HG02588 (cell line): ENCODE data around the gene SUPT4H1.
"Not testable (repeated sequence)": the region's sequence is repeated elsewhere in the genome, so short reads cannot be mapped to it uniquely, and the experiment has no call there.

Source experiments
- ATAC-seq: cut with Tn5 transposase; IDR thresholded peaks from one replicate; pipeline ENCODE4 v1.9.1; 2021; ENCODE audit warnings: mild to moderate bottlenecking, moderate library complexity; ENCODE audit not compliant: unreplicated experiment

SUPT4H1 gene

DNA sequence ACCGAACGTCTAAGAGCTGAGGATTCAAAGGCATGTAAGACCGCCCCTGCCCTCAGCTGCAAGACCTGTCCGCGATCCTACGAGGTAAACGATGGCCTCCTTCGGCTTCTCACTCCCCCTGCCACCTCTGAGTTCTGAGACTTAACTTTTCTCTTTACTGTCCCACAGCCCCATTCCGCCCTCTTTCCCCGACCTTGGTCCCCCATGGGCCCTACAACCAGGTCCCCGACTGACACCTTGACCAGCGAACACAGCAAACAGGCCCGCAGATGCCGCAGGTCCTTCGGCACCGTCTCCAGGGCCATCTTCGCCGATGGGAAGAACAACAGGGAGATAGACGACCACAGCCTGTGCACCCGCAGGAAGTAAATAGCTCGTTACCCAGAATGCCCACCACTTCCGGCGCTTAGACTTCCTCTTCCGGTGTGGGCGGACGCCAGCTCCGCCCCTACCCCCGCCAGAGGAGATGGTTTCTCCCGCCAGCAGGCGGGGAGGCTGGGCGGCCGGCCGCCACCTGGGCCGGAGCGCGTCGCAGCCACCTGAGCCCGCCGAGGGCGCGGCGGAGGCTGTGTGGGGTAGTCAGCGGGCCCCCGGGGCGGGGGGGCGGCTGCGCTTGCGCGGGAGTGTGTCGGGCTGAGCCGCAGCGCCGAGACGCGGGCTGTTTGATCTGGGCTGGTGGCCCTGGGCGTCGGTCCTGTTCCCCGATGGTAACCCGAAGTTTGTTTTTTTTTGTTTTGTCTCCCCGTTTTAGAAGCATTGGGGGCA is at the start of gene SUPT4H1:
SUPT4H1 (minus strand) TSS at position 371 of the 765 bp plus-strand sequence; CDS start at position 305, 66 bp downstream.
- ATAC-seq: peak; percentile 90

DNA sequence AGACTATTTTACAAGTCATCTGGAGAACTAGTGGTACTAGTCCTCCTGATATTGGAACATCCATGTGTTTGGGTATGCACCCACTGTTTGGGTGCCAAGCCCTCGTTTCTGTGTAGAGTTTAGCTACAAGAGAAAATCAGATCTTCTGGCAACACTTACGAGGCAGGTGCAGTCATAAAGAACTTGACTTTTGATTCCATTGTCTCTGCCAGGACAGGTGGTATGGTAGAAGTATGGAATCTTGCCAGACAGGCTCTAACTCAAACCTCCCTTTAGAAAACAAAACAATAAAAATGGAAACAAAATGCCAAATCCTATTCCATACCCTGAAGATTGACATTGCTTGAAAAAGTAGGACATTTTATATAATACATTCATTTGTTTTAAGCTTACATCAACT is 49.3 kb upstream of the SUPT4H1 start:
- no peak for ATAC-seq

- ATAC-seq: no peak
These were observed 48.8 kb upstream of the SUPT4H1 start for GRCh38 chr17:58400826-58401225.

GRCh38 chr17:58399974-58400373 is 48.0 kb upstream of the SUPT4H1 start:
- ATAC-seq: no peak

DNA sequence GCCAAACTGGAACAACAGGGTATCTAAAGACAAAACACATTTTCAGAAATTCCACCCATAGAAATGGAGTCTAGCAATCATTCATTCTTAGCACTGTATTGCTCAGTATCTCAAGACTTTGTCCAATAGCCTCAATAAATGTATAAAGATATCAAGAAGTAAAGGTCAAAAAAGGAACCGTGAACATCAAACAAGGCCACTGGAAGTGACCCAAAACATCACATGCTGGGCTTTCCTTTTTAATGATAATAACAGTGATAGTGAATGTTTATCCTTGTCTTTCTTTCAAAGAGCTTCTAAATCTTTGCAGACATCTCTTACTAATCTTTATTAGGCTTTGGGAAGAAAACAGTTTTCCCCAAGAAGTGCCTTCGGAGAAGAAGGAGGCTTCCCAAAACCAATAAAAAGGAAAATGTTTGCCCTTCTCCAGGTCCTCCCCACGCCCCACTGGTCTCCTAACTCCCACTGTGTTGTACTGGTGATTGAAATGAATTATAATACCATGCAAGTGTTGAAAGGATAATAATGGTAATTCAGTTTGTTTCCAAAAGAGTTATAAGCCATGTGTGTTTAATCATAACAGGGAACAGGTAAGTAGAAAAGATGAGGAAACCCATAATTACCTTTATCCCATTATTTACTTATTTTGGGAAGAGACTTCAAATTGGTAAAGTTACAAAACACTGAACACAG is 46.7 kb upstream of the SUPT4H1 start:
- ATAC-seq: no peak

DNA sequence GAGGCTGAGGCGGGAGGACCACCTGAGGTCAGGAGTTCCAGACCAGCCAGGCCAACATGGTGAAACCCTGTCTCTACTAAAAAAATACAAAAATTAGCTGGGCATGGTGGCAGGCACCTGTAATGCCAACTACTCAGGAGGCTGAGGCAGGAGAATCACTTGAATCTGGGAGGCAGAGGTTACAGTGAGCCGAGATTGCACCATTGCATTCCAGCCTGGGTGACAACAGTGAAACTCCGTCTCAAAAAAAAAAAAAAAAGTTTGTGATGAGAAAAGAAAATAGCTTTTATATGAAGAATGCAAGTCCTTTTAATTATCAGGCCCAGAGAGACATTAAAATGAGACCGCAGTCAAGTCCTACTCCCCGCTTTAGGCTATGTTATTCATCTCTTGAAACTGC is 45.4 kb upstream of the SUPT4H1 start:
- not testable (repeated sequence) for ATAC-seq

DNA sequence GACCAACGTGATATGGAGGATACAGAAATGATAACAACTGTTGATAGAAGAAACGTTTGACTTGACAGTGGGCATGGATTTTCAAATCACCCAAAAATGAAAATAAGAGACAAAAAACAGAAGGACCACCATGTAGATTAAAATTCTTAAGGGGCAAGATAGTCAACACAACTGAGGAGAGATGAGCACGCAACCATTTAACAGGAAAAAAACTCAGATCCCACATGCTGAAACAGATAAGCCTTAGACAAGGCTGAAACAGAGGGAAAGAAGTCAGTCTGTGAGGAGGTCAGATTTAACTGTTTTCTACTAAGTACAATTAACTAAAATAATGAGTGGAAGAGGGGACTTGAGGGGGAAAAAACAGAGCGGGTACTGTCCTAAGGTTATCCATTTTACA is 44.2 kb upstream of the SUPT4H1 start:
- ATAC-seq: no peak

DNA sequence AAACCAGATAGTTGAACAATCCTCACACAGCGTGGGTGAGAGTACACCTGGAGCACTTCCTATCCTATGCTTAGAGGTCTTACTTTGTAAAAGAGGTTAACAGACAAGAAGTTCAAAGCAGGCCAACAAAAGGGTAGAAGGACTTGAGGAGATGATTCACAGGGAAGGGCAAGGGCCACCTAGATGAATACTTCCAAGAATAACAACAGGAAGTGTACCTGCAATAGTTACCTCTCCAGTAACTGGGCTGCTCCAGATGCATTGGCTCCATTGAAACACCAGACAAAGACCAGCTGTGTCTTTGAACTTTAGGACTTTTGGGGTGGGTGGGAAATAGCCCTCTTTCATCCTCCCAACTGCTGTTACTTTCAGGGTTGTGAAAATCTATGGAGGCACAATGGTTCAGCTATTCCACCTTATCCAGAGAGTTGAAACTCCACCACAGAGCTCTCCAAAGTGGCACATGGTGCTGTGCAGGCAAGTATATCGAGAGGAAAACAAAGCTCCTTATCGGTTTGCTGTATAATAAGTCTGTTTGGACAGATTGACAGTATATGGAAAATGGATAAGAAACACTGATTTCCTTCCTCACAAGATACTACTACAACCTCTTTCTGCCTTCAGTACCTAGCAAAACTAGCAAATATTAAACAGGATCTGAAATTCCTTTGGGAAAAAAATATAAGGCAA is 42.7 kb upstream of the SUPT4H1 start:
- ATAC-seq: no peak

GRCh38 chr17:58391302-58391984 is 39.4 kb upstream of the SUPT4H1 start:
- no peak for ATAC-seq

GRCh38 chr17:58390884-58391283 is 38.9 kb upstream of the SUPT4H1 start:
- no peak for ATAC-seq

GRCh38 chr17:58388302-58389190 is 36.5 kb upstream of the SUPT4H1 start:
- ATAC-seq: no peak

DNA sequence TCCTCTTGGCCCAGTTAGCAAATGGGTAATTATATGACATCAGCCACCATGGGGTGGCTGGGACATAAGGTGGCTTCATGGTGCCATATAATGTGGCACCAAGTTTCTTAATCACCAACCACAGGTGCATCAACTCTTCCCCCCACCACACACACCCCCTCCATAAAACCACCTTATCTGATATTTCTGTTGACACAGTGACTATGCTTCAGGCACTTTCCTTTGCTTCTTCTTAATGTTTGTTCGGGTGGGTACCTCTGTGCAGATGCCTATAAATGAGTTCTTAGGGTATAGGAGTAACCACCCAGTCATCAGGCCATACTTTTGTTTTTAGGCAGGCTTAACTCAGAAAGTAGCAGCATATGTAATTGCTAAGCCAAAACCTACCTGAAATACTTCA is 35.8 kb upstream of the SUPT4H1 start:
- ATAC-seq: no peak

DNA sequence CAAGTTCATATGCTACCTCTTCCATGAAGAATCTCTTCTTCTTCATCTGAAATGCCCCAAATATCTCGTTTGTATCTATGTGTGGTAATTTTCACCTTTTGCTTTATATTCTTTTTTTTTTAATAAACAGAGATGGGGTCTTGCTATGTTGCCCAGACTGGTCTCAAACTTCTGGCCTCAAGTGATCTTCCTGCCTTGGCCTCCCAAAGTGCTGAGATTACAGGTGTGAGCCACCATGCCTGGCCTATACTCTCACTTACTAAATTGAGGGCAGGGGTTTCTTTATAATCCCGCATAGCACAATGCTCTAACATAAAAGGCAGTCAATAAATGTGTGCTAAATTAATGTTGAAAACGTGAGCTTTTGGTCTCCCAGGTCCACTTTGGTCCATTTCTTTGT is 34.7 kb upstream of the SUPT4H1 start:
- no peak for ATAC-seq

GRCh38 chr17:58385359-58385899 is 33.4 kb upstream of the SUPT4H1 start:
- ATAC-seq: no peak

DNA sequence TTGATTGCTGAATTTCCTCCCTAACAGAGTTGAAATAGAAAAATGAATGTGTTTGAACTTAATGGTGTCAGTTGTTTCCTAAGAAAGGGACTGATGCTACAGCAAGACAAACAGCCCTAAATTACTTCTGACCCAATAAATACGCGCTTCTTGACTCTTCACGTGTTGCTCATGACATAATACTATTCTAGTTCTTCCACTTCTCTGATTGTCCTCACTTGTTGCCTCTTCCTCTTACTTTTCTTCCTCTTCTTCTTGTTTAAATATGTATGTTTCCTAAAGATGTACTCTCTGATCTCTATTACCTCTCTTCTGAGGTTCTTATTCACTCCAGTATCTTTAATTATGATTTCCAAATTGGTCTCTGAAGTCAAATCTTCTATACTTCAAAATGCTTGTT is 32.9 kb upstream of the SUPT4H1 start:
- no peak for ATAC-seq

DNA sequence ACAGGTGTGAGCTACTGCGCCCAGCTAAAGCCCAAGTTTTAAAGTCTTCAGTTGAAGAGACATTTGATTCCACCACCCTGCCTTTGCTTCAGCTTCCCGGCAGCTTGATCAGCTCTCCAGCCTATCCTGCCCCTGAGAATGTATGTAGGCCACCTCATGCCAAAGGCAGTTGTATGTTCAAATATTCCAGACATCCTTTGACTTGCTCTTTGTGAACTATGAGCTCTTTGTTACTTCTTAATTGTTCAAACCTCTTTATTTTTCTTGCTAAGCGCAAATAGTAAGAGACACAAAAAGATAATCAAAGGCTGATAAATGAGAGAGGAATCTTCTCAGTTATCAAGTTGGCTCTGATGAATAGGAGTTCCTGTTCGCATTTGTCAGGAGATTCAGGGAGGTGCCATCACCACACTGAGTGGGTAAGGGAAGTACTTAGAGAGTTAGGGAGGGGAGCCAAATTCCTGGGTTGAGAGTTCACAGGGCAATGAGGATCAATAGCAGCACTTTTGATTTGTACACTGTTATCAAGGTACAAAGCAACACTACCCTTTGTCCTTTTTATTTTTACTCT is 32.0 kb upstream of the SUPT4H1 start:
- no peak for ATAC-seq

GRCh38 chr17:58382872-58383242 is 30.9 kb upstream of the SUPT4H1 start:
- ATAC-seq: no peak

DNA sequence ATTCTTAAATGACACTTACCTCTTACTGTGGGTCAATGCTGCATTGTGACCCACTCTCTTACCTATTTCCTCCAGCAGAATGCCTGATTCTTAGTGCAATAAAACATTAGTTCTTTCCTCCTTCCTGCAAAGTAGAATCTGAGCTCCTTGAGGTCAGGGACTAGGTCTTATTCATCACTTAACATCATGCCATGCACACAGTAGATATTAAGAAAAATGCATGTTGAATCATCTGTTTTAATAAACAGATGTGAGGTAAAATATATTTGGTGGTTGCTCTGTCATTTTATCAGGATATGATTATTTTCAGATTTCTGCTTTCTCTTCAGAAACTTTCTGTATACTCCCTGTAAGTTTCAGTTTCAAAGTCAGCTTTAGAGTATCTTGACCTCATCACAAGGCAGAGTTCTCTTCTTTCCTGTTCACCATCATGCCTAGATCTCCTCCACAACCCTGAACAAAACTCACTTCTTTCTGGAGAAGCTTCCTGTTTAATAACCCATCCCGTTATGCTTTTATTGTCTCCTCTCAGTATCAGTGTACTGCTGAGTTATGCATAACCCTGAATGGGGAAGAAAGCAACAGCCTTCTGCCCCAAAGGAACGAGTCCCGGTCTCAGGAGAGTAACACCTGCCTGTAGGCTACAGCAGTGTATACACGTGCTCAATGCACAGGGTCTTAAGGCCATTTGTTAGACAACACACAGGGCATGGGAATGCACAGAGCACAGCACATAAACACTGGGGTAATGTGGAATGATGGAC is 30.3 kb upstream of the SUPT4H1 start:
- no peak for ATAC-seq
